Adrenal gland (tissue), 5 donors: ENCODE results near the gene MLST8.

Source experiments
- CTCF ChIP-seq, 6 experiments: fragments of 450-650 bp in 4 of 6; fragments of 200-600 bp in 2 of 6; sonication (generic) in 1 of 6; IDR thresholded peaks; 1 replicate in 5 of 6; 2 replicates in 1 of 6; pipeline versions ENCODE4 v1.5.1 to v1.8.0; 2016 to 2021; ENCODE audit warnings: antibody characterized with exemption in 6 of 6, mild to moderate bottlenecking in 2 of 6, moderate library complexity in 1 of 6
- POLR2A ChIP-seq, 2 donors: fragments of 450-650 bp; IDR thresholded peaks; one replicate each; pipeline ENCODE4 v1.6.1; 2017; ENCODE audit warnings: antibody characterized with exemption in 2 of 2, mild to moderate bottlenecking in 2 of 2, moderate library complexity in 1 of 2
- donor health status: DM: no; HTN: no; CAD: no.

- no peak for TF ChIP-seq CTCF (IDR thresholded peaks at IDR 0.05)
- no peak for TF ChIP-seq POLR2A (IDR thresholded peaks at IDR 0.05)
Measured at GRCh38 chr16:2233046-2233775, 28.0 kb downstream of the MLST8 start.
